DMS53 treated with DMSO at 0.1 percent for 48 hours (cell line): ENCODE results near the gene C15orf61.

Experiments
- DNase-seq: peaks from one replicate; lab custom pipeline; 2025; ENCODE audit not compliant: unreplicated experiment; lab: John Stamatoyannopoulos, UW

The C15orf61 gene

GRCh38 chr15:67521029-67521782 is at the start of gene C15orf61:
Gene C15orf61 (plus strand): TSS chr15:67521131. CDS start chr15:67521249, 118 bp downstream.
- peak; percentile 72 for DNase-seq

GRCh38 chr15:67472957-67473356 is 48.0 kb upstream of the C15orf61 start:
- DNase-seq, result no peak

- DNase-seq, result no peak
These were observed 46.4 kb upstream of the C15orf61 start for GRCh38 chr15:67474405-67475110.

GRCh38 chr15:67479781-67480505 is 41.0 kb upstream of the C15orf61 start:
- no peak for DNase-seq

GRCh38 chr15:67480741-67481140 is 40.2 kb upstream of the C15orf61 start:
- no peak for DNase-seq

GRCh38 chr15:67481680-67482079 is 39.3 kb upstream of the C15orf61 start:
- DNase-seq, result no peak

- DNase-seq, result no peak
These were observed 25.3 kb upstream of the C15orf61 start for GRCh38 chr15:67495585-67495984.

GRCh38 chr15:67501177-67501835 is 19.6 kb upstream of the C15orf61 start:
- DNase-seq, result peak; percentile 2

GRCh38 chr15:67501836-67502461 is 19.0 kb upstream of the C15orf61 start:
- no peak for DNase-seq

- no peak for DNase-seq
These were observed 16.9 kb upstream of the C15orf61 start for GRCh38 chr15:67504056-67504455.

- DNase-seq, result no peak
These were observed 16.1 kb upstream of the C15orf61 start for GRCh38 chr15:67504796-67505195.

GRCh38 chr15:67505675-67506572 is 15.0 kb upstream of the C15orf61 start:
- no peak for DNase-seq

GRCh38 chr15:67506775-67507747 is 13.9 kb upstream of the C15orf61 start:
- no peak for DNase-seq

GRCh38 chr15:67508407-67508806 is 12.5 kb upstream of the C15orf61 start:
- no peak for DNase-seq

- no peak for DNase-seq
These were observed 11.0 kb upstream of the C15orf61 start for GRCh38 chr15:67509918-67510317.

GRCh38 chr15:67510597-67511190 is 10.2 kb upstream of the C15orf61 start:
- no peak for DNase-seq

GRCh38 chr15:67511606-67512005 is 9.3 kb upstream of the C15orf61 start:
- no peak for DNase-seq

GRCh38 chr15:67512140-67512539 is 8.8 kb upstream of the C15orf61 start:
- no peak for DNase-seq
